GM20431 (cell line): ENCODE measurements around the gene ERLIN1.

Experiments used
- in situ Hi-C: fragments of 300-500 bp; cut with MseI, MboI; formaldehyde crosslinking; loops from one replicate; pipeline ENCODE4 v1.15.0; 2020; ENCODE audit warnings: low sequenced_read_pairs; ENCODE audit not compliant: unreplicated experiment

ERLIN1 gene

DNA sequence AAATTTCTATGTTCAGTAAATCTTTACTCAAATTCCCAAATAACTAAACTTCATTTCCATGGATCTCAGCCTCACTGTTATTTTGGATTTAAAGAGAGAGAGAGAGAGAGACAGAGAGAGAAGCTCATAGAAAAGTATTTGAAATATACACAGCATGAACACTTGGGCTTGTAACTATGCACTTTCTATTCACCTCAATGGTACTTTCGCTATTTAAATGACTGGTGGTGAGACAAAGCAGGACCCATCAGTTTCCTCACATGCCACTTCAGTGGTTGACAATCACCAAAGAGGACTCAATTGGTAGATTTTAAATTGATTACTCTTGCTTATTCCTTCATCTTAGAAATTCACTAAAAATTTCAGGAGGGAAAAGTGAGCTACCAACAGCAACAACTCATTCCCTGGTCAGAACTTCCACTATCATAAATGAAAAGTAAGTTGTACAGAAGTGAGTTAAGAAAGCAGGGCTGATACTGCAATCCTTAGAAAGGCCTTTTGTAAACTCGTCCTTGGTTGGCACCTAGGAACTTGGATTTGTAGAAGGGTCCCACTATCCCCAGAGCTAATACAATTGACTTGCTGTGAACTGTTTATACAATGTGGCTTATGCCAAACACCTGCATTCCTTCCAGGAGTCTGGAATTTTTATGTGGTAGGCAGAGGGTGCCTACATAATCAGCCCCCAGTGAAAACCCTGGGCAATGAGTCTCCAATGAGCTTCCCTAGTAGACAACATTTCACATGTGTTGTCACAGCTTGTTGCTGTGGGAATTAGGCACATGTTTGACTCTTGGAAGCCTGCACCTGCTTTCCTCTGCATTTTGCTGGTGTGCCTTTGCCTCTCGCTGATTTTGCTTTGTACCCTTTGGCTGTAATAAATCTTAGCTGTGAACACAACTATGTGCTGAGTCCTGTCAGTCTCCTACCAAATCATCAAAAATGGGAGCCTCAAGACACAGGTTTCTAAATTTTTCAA lies 10.8 kb downstream of the ERLIN1 start:
- in situ Hi-C loops, result no loop called here

DNA sequence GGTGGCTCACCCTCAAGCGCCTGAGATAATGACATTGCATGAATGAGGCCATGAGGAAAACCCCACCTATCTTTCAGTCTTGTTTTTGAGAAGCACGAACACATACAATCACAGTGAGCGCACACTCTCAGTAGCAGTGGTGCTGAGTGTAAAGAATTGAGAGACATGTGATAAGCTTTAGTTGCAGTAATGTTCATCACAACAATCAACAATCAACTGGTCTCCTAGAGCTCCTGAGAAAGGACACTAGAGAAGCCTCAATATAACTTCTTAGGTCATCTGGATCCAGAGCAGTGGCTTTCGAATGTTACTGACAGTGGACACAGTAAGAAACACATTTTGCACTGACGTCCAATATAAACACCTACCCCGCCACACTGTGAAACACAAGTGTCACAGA lies 12.8 kb downstream of the ERLIN1 start:
- in situ Hi-C loops, result no loop called here

DNA sequence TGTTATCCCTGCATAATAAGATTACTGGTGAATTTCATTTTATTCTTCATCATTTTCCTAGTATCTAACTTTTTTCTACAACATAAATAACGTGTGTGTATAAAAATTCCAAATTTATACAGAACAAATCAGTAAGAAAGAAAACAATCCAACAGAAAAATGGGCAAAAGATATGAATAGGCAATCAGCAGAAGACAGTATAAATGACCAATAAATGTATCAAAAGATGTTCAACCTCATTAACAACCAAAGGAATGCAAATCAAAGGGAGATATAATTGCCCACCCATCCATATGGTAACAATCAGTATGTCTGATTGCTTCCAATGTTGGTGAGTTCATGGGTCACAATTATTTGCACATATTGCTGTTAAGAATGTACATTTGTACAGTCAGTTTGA lies 13.5 kb downstream of the ERLIN1 start:
- in situ Hi-C loops, result no loop called here

DNA sequence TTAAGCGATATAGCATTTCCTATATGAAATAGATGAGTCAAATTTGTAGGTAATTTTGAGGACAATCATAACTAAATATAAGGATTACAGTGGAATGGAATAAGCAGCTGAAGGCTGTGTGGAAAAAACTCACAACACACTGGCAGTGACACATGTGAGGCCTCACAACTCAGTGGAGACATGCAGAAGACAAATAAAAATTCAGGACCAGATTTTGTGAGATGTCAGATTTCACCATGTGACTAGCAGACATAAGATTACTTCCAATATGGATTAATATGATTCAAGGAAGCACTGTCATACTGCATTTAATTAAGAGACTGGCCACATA lies 17.6 kb downstream of the ERLIN1 start:
- in situ Hi-C loops, result no loop called here

DNA sequence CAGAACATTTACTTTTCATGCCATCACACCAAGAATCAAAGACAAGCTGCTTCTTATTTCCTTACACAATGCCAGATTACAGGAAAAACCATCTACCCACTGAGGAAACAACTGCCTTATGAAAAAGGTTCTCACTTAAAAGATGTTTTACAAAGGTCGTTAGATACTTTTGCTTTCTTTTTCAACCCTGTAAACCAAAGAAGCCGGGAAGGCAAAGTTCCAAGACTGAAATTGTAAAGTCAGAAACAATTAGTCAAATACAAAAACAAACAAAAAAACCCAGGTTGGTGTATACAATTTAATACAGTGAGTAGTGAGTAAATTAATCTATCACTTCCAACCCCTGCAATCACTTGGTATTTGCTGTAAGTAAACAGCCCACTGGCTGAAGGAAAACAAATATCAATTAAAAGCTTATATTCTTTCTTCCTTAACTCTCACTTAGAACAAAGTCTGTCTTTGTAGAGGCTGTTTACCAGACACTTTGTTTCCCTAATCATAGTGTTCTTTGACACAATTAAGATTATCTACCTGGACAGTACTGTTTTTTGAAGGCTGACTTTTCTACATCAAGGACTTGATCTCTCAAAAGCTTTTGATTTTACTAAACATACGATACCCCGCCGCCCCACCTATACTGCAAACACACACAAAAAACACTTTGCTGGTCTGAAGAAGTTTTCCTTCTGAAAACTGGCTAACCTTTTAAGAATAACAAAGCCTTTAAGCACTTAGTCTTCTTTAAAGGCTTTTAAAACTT lies 18.1 kb downstream of the ERLIN1 start:
- in situ Hi-C loops, result no loop called here

DNA sequence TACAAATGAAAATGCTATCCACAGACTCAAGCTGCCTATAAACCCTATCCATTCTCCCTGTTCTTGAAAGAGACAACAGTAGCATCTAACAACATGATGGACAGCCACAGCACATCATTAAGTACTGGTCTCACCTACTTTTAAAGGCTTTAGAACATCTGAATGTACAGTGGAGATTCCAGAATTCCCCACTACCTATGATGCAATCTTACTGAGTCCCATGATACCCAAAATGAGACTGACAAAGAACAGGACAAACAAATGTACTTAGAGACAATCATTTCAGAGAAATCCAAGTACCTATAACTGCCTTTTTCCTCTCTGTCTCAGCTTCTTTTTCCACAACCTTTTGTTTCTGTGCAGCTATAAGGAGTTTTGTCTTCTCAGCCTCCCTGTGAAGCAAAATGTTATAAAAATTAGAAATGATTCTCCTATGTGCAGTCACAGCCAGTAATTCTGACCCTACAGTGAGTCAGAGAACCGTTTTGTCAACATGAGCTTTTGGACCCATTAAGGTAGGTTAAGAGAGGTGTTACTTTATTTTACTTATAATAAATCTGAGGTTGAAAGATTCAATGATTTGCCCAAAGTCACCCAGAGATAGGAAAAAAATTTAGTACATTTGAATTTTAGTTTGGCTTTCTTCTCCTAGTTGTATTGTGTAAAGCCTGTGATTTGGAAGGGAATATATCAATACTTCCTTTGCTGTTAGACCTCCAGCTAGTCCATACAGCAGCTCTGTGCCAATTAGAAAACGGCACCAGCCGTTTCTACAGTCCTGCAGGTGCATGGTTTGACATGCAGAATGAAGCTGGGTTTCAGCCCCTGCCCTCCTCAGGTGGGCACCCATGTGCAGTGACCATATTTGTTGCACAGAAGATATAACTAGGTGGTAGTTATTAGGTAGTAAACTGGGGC lies 21.9 kb downstream of the ERLIN1 start:
- in situ Hi-C loops, result no loop called here

DNA sequence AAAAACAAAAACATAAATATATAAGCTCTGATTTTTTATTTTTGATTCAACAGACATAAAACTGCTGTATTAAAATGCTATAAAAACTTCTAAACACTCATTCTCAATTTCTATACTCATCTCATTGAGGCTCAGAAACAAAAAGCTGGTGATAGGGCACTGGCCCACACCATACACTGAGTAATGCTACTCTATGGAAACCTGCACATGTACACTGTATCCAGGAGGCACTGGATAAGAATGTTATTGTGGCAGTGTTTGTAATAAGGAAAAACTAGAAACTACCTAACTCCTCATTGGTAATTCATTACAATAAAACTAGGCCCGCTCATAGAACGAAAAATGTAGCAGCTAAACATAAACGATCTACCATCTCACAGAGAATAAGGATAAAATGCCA lies 23.1 kb downstream of the ERLIN1 start:
- in situ Hi-C loops, result no loop called here

DNA sequence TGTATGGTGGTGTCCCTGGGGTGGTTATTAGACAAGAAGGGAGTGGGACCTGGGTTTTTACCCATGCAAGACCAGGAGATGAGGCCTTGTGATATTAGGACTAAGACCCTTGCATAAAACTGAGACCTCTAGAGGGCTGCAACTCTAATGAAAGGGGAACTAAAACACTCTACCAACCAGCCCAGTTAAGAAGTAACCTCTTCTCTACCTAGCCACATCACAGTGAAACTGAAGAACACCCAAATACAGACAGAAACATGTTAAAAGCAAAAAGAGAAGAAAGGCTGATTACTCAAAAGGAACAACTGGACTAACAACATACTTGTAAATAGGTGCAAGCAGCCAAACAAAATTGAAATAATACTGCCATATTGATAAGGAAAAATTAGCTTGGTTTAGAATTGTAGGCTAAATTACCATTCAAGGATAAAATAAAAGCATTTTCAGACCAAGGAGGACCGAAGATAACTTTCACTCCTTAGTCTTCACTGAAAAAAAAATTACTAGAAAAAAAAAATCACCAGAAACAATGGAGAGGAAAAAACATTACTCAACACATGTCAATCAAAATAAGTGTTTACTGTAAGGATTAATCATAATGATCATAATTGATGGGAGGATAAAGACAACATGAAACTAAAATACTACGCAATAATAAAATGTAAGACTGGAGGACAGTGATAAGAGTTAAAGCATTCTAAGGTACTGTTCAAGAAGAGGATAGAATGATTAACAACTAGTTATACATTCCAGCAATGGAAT lies 27.6 kb downstream of the ERLIN1 start:
- in situ Hi-C loops, result no loop called here

DNA sequence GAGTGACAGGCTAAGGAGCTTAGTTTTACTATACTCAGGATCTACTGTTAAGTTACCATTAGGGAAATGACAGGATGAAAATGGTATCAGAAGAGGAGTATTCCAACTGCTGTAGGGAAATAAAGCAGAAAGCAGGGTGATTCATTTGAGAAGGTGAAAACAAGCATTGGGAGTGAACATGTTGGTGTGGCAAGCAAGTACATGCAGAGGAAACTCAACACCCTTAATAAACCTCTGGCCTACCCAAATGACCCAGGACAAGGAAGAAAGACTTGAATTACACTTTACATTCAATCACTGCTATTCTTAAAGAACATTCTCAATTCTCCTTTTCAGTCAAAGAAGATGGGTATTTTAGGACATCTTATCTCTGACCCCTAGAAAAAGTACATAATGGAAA lies 28.7 kb downstream of the ERLIN1 start:
- in situ Hi-C loops, result no loop called here

DNA sequence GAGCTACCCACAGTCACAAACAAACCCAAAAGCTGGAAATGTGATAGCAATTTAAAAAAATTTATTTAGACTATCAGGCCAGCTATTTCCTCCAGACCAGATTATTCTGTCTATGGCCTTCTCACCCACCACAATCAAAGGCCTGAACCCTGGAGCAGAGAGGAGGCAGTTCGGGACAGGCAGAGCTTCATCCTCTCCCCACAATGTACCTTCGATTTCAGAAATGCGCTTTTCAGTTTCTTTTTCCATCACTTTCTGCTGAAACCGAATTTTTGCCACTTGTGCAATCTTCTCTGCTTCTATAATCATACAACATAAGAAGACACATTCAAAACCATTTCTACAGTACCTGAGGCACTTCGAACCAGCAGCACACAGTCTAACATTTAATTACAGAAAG lies 29.9 kb downstream of the ERLIN1 start:
- in situ Hi-C loops, result no loop called here

DNA sequence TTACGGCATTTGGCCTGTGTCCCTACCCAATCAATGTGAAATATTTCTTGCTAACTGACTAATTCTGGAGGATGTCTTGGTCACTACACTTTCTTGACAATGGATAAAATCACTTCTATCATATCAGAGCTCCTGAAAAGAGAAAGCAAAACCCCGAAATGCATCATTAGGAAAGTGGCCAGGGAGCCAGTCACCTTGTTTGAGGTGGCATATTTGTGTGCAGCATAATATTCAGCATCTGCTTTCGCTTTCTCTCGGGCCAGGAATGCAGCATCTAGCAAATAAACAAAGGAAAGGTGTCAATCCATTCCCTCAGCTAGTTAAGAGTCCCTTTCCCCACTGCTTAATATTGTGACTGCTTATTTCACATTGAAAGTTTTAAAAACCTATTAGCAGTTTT lies 31.2 kb downstream of the ERLIN1 start:
- in situ Hi-C loops, result no loop called here

DNA sequence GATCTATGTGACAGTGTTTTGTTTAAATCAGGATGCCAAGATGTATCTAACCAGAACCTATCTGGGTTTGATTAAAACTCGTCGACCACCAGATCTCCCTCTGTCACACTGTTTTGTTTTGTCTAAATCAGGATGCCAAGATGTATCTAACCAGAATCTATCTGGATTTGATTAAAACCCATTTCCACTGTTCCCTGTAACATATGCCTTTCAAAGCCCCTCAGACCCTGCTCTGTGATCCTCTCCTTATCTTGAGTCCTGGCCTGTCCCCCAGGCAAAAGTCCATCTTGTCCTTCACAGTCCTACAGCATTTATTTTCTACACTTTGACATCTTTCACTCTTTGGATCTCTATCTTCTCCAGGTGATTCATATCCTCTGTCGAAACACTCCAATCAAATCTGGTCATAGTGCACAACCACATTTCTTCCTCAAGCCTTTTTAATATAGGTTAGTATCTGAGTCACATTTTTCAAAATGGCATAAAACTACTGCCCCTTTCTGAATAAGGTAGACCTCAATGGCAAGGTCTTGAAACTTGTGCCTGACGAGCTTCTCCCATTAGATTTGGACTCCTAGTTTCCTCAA lies 32.5 kb downstream of the ERLIN1 start:
- in situ Hi-C loops, result no loop called here

DNA sequence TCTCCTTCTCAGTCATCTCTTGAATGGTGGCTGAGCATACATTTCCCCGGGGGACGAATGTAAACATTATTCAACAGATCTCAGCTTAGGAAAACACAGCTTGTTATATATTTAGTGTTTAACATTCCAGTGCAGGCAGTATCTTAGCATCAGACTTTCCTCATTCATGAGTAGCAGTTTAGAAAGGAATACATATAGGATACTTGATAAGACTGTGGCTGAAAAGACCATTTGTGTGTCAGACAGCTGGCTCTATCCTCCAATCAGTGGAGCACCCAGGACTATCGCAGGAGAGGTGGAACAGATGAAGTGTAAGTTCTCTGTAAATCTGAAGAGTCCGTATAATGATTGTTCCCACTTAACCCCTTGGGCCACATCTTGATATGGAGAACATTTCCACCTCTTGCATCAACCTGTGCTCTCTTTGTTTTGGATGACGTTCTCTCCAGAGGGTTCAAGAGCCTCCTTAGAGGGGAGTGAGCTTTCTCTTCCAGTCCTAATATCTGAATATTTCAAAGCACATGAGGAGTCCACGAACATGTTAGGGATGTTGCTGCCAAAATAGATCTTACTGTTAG lies 34.0 kb downstream of the ERLIN1 start:
- in situ Hi-C loops, result no loop called here

DNA sequence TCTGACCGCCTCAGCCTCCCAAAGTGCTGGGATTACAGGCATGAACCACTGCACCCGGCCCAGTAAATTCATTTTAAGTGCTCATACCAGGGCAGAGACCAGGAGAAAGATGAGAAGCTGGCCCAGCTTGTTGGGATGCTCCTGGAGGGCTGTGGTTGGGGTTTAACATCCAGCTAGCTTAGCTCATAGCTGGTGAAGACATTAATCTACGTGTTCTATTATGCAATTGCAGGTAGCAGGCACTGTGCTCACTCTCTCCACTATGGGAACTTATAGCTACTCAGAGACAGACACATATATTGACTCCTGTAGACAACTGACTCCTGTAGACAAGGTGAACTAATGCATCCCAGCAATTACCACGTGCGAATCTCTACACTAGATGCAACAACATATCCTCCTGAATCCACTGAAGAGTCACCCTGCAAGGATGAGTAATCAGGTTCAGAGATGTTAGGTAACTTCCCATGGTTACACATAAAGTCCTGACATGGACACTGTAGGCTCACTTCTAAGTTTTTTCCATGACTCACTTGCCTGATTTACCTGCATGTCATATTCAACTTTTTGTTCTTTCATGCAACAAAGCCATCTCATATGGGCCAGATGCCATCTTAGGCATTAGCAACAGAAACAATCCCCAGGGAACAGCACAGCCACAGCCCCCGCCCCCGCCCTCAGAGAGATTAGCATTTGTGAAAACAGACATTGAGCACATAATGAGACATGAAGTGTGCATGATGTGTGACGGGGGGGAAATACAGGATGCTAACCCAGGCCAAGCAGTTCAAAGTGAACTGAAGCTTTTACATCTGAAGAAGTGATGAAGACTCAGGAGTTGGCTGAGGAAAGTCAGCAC lies 37.2 kb downstream of the ERLIN1 start:
- in situ Hi-C loops, result no loop called here

DNA sequence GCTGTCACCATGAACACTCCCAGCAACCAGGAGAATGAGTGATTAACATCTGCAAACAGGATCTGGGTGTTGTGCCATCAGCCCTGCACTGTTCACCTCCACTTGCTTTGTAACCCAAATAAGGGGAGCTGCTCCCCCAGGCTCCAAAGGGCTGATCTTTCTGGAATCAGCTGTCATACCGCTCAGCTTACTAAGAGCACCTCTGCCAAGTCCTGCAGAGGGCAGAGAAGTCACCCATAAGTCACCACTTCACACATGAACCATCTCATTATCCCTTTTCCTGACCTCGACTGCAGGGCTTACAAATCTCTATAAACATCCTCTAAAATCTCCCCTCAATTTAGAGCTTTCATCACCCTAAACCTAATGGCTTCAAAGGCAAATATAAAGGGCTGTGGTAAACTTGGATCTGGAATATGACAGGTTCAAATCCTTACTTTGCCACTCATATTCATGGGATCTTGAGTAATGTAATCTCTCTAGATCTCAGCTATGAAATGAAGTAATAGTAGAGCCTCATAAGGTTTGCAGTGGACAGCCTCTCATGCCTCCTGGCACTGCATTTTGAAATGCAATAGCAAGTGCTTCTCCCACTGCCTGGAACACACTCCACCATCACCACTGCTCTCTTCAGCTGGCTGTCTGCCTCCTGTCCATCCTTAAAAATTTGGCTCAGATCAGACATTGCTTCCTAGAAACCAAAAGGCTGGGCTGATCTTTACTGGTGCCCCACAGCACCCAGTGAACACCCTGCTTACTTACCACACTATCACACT lies 38.8 kb downstream of the ERLIN1 start:
- in situ Hi-C loops, result no loop called here

DNA sequence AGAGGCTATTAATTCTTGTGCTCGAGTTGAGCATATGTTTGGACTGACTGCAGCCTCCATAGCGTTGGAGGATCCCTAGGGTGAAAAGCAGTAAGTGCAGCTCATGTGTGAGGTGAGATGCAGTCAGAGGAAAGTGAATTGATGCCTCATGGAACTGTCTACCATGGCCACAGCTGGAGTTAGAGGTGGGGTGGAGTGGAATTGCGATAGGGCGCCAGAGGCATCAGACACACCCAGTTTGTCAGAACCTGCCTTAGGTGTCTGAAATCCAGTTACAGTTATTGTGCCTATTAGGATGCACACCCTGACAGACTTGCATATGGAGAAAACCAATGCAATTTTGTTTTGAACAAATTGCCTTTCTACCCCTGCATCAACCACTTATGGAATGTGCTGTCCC lies 39.4 kb downstream of the ERLIN1 start:
- in situ Hi-C loops, result no loop called here

DNA sequence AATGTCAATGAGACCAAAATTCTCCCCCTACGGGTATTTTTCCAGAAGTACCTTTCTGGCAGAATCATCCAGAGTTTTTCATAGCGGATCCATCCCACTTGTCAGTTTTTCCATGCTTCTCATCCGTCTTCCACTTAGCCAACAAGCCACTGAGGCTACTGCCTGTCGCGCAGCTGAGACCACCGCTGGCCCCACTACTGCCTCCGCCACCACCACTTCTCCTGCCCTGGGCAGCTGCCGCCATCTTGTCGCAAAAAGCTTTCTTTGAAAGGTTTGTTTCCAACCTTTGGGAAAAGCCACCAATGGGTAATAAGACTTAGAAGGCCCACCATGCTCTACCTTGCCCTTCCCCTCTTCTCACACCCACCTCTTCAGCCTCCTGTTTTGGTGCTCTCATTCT lies 42.1 kb downstream of the ERLIN1 start:
- in situ Hi-C loops, result no loop called here
